Measurements from ENCODE around the gene ZNF850.

Gene ZNF850

GRCh38 chr19:36688058-36688457 is 84.5 kb downstream of the ZNF850 start:
- DNase-seq (ENCODE audit: low read depth) = no peak

- peak; percentile 98 for DNase-seq (ENCODE audit: low read depth)
These were observed 85.2 kb downstream of the ZNF850 start, which contains the start of gene ZNF567 for GRCh38 chr19:36687214-36688056. TSS of gene ZNF567 (plus strand) at chr19:36687612. CDS start at chr19:36694868, 7,256 bp downstream.

- no peak for DNase-seq (ENCODE audit: low read depth)
These were observed 86.0 kb downstream of the ZNF850 start for GRCh38 chr19:36686365-36687213.

GRCh38 chr19:36685835-36686234 is 86.8 kb downstream of the ZNF850 start:
- no peak for DNase-seq (ENCODE audit: low read depth)

GRCh38 chr19:36679455-36679854 is 93.2 kb downstream of the ZNF850 start:
- DNase-seq (ENCODE audit: low read depth) = no peak

GRCh38 chr19:36674201-36674600 is 98.4 kb downstream of the ZNF850 start:
- no peak for DNase-seq (ENCODE audit: low read depth)

GRCh38 chr19:36672368-36672767 is 100.2 kb downstream of the ZNF850 start:
- no peak for DNase-seq (ENCODE audit: low read depth)

- DNase-seq (ENCODE audit: low read depth) = no peak
These were observed 104.0 kb downstream of the ZNF850 start for GRCh38 chr19:36668646-36669045.

GRCh38 chr19:36665832-36666231 is 106.8 kb downstream of the ZNF850 start:
- DNase-seq (ENCODE audit: low read depth) = no peak
